D721Med (cell line): ENCODE measurements around the gene COX7C.
"Not testable (repeated sequence)": the region's sequence is repeated elsewhere in the genome, so short reads cannot be mapped to it uniquely, and the experiment has no call there.

ENCODE experiments used
- DNase-seq: peaks from one replicate; pipeline ENCODE4 v3.0.0; 2011; ENCODE audit warnings: low spot score; ENCODE audit not compliant: insufficient read length
- FAIRE-seq: peaks from 2 replicates; lab custom pipeline; 2011; peaks lifted over from hg19 to GRCh38; lab: Jason Lieb, UNC
- TF ChIP-seq, protein P1 (sequence below): IDR thresholded peaks from 2 replicates; pipeline ENCODE4 v1.5.1; 2012; ENCODE audit warnings: mild to moderate bottlenecking, control low read depth; ENCODE audit not compliant: insufficient read depth; ENCODE audit errors: missing control alignments

The COX7C gene

DNA sequence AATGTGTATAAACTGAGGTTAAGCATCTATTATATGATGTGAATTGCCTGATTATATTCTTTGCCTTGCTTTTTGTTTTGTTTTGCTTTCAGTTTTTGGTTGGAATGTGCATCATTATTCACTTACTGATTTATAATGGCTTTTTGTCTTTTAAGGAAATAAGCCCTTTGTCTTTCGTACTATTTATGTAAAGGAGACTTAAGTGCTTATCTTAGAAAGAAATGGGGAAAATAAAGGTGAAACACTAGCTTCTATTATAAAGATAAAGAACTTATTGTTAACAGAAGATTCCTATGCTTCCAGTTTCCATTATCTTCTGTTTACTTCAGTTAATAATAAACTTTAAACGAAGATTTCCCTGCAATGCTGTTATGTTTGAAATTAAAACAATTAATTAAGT lies 23.3 kb downstream of the COX7C start:
- FAIRE-seq: no peak
- TF ChIP-seq, protein P1, sequence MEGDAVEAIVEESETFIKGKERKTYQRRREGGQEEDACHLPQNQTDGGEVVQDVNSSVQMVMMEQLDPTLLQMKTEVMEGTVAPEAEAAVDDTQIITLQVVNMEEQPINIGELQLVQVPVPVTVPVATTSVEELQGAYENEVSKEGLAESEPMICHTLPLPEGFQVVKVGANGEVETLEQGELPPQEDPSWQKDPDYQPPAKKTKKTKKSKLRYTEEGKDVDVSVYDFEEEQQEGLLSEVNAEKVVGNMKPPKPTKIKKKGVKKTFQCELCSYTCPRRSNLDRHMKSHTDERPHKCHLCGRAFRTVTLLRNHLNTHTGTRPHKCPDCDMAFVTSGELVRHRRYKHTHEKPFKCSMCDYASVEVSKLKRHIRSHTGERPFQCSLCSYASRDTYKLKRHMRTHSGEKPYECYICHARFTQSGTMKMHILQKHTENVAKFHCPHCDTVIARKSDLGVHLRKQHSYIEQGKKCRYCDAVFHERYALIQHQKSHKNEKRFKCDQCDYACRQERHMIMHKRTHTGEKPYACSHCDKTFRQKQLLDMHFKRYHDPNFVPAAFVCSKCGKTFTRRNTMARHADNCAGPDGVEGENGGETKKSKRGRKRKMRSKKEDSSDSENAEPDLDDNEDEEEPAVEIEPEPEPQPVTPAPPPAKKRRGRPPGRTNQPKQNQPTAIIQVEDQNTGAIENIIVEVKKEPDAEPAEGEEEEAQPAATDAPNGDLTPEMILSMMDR: no peak
- no peak for DNase-seq

GRCh38 chr5:86644843-86645242 lies 27.1 kb downstream of the COX7C start:
- FAIRE-seq (no peak), DNase-seq (no peak)
- TF ChIP-seq, protein P1: no peak

- no peak for FAIRE-seq
- no peak for DNase-seq
- TF ChIP-seq, protein P1: no peak
Measured at GRCh38 chr5:86645885-86646284, 28.1 kb downstream of the COX7C start.

- FAIRE-seq (no peak), DNase-seq (no peak)
- TF ChIP-seq, protein P1: no peak
Measured at GRCh38 chr5:86646671-86647070, 28.9 kb downstream of the COX7C start.

GRCh38 chr5:86649832-86650505 lies 32.2 kb downstream of the COX7C start:
- TF ChIP-seq, protein P1: no peak
- DNase-seq (no peak), FAIRE-seq (peak; percentile 71)

DNA sequence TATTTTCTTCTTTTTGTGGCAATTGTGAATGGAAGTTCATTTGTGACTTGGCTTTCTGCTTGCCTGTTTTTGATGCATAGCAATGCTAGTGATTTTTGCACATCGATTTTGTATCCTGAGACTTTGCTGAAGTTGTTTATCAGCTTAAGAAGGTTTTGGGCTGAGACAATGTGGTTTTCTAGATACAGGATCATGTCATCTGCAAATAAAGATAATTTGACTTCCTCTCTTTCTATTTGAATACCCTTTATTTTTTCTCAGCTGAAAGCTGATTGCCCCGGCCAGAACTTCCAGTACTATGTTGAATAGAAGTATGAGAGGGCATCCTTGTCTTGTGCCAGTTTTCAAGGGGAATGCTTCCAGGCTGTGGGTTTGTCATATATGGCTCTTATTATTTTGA lies 43.0 kb downstream of the COX7C start:
- not testable (repeated sequence) for DNase-seq, FAIRE-seq

- TF ChIP-seq, protein P1: no peak
- FAIRE-seq: no peak
- DNase-seq: no peak
Measured at GRCh38 chr5:86664173-86664572, 46.4 kb downstream of the COX7C start.
